Neural progenitor cell (in vitro differentiated cells): Measurements from ENCODE around the gene EIF2B2. TPM values are rescaled to one million over a fixed set of nuclear protein-coding genes. Genes with fewer than 3 reads are reported as not detected.

Experiments used
- DNase-seq: peaks from one replicate; pipeline ENCODE4 v3.0.0-alpha.2; 2016; ENCODE audit warnings: low spot score
- H2AFZ ChIP-seq: fragments of 200-600 bp; sonication (generic); replicated peaks from 2 replicates; pipeline ENCODE4 v1.6.1; 2016; ENCODE audit warnings: antibody characterized with exemption
- H3F3A ChIP-seq: fragments of 200-600 bp; sonication (generic); 2 replicates; pipeline ENCODE4 v1.6.1; 2016; ENCODE audit warnings: antibody characterized with exemption, low read depth
- H3K27ac ChIP-seq: fragments of 200-600 bp; sonication (generic); 2 replicates; pipeline ENCODE4 v1.5.1; 2016; ENCODE audit warnings: mild to moderate bottlenecking
- H3K27me3 ChIP-seq: fragments of 200-600 bp; sonication (generic); 2 replicates; pipeline ENCODE4 v1.6.1; 2016; ENCODE audit warnings: mild to moderate bottlenecking, moderate library complexity
- H3K36me3 ChIP-seq: fragments of 200-600 bp; sonication (generic); 2 replicates; pipeline ENCODE4 v1.5.1; 2016
- H3K4me1 ChIP-seq: fragments of 200-600 bp; sonication (generic); 2 replicates; pipeline ENCODE4 v1.6.1; 2016; ENCODE audit warnings: mixed run types
- H3K4me2 ChIP-seq: fragments of 200-600 bp; sonication (generic); 2 replicates; pipeline ENCODE4 v1.6.1; 2016
- H3K4me3 ChIP-seq: fragments of 200-600 bp; sonication (generic); 2 replicates; pipeline ENCODE4 v1.5.1; 2016
- H3K79me2 ChIP-seq: fragments of 200-600 bp; sonication (generic); 2 replicates; pipeline ENCODE4 v1.6.1; 2016; ENCODE audit warnings: low read depth
- H3K9ac ChIP-seq: fragments of 200-600 bp; sonication (generic); 2 replicates; pipeline ENCODE4 v1.6.1; 2016
- H3K9me3 ChIP-seq: fragments of 200-600 bp; sonication (generic); 2 replicates; pipeline ENCODE4 v1.5.1; 2016; ENCODE audit warnings: low read depth
- H4K20me1 ChIP-seq: fragments of 200-600 bp; sonication (generic); 2 replicates; pipeline ENCODE4 v1.6.1; 2016; ENCODE audit warnings: low read depth
- H3K27ac Mint-ChIP-seq: 3 replicates; pipeline ENCODE4 v1.8.0; 2021; ENCODE audit warnings: mixed read lengths
- H3K27me3 Mint-ChIP-seq: 2 replicates; pipeline ENCODE4 v1.8.0; 2022; ENCODE audit warnings: low read depth, mild to moderate bottlenecking, inconsistent platforms, moderate library complexity, mixed read lengths; ENCODE audit not compliant: insufficient read depth
- H3K36me3 Mint-ChIP-seq: 3 replicates; pipeline ENCODE4 v1.8.0; 2021; ENCODE audit warnings: mixed read lengths
- H3K4me1 Mint-ChIP-seq: 3 replicates; pipeline ENCODE4 v1.8.0; 2021; ENCODE audit warnings: mixed read lengths
- H3K4me3 Mint-ChIP-seq: 3 replicates; pipeline ENCODE4 v1.8.0; 2021; ENCODE audit warnings: mild to moderate bottlenecking, moderate library complexity, mixed read lengths
- H3K9me3 Mint-ChIP-seq: 3 replicates; pipeline ENCODE4 v1.8.0; 2020; ENCODE audit warnings: mixed read lengths
- CTCF ChIP-seq: fragments of 200-600 bp; sonication (generic); IDR thresholded peaks from 2 replicates; pipeline ENCODE4 v1.5.1; 2017; ENCODE audit warnings: antibody characterized with exemption, mild to moderate bottlenecking
- EZH2 ChIP-seq: fragments of 200-600 bp; sonication (generic); IDR thresholded peaks from 2 replicates; pipeline ENCODE4 v1.6.1; 2017; ENCODE audit warnings: antibody characterized with exemption, mild to moderate bottlenecking, moderate library complexity
- EZH2phosphoT487 ChIP-seq: fragments of 200-600 bp; sonication (generic); IDR thresholded peaks from 2 replicates; pipeline ENCODE4 v1.6.1; 2017; ENCODE audit warnings: antibody characterized with exemption
- total RNA-seq: library from RNA; depleted of rRNA; stranded (reverse); fragments of >200 nt; gene quantifications from 2 replicates; pipeline ENCODE4 v1.2.3, GENCODE V29; 2015; ENCODE audit warnings: low replicate concordance

Gene EIF2B2
- total RNA-seq, 1 donor from 2014 or later: 26.9 TPM

GRCh38 chr14:75022655-75023054, 19.9 kb downstream of the EIF2B2 start:
- H3K27ac ChIP-seq: no peak overlapping the region
- no peak overlapping the region for H3K4me2 ChIP-seq
- H3K36me3 ChIP-seq: no peaks in the 10 kb centered on the region
- no peak overlapping the region for H2AFZ ChIP-seq
- H3K4me3 ChIP-seq: no peak overlapping the region
- H3K4me1 Mint-ChIP-seq: no peaks in the 10 kb centered on the region
- no peaks in the 10 kb centered on the region for H3K9me3 Mint-ChIP-seq
- no peaks in the 10 kb centered on the region for H3K79me2 ChIP-seq
- H3K4me3 Mint-ChIP-seq: no peak overlapping the region
- no peak overlapping the region for H3K9ac ChIP-seq
- no peak overlapping the region for H3K27ac Mint-ChIP-seq
- H3K9me3 ChIP-seq: no peaks in the 10 kb centered on the region
- H3F3A ChIP-seq: no peaks in the 10 kb centered on the region
- H3K27me3 Mint-ChIP-seq: no peaks in the 10 kb centered on the region
- H3K4me1 ChIP-seq: no peaks in the 10 kb centered on the region
- H4K20me1 ChIP-seq: no peaks in the 10 kb centered on the region
- TF ChIP-seq EZH2 (no peak), CTCF (peak; percentile 54), EZH2phosphoT487 (no peak)
- peaks cover 10% of the 10 kb centered on the region for H3K36me3 Mint-ChIP-seq
- H3K27me3 ChIP-seq: no peaks in the 10 kb centered on the region
- peak; percentile 60 for DNase-seq

DNA sequence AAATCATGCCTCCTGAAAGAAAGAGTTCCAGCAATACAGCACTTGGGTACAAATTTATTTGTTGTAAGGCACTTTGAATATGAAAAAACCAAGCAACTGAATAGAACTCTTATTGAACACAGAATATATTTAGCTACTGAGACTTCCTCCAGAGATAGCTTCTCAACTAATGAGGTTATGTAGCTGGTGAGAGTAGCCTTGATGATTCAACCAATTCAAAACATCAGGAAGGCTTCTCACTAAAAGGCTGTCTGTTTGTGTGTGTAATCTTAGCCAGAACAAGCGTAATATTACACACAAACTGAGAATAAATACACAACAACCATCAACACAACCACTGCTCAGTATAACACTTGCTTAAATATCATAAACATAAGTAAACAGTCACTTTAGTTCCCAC, 20.4 kb downstream of the EIF2B2 start:
- DNase-seq: no peak
- H3F3A ChIP-seq: no peaks in the 10 kb centered on the region
- Mint-ChIP-seq H3K4me3 (no peak overlapping the region), H3K36me3 (peaks cover 10% of the 10 kb centered on the region), H3K27ac (no peak overlapping the region), H3K9me3 (no peaks in the 10 kb centered on the region), H3K4me1 (no peaks in the 10 kb centered on the region), H3K27me3 (no peaks in the 10 kb centered on the region)
- H3K79me2 ChIP-seq: no peaks in the 10 kb centered on the region
- H2AFZ ChIP-seq: no peak overlapping the region
- no peak overlapping the region for H3K4me3 ChIP-seq
- H3K4me2 ChIP-seq: no peak overlapping the region
- TF ChIP-seq EZH2: no peak
- no peak for TF ChIP-seq CTCF
- no peak for TF ChIP-seq EZH2phosphoT487
- no peaks in the 10 kb centered on the region for H3K36me3 ChIP-seq
- no peaks in the 10 kb centered on the region for H4K20me1 ChIP-seq
- H3K9me3 ChIP-seq: no peaks in the 10 kb centered on the region
- H3K4me1 ChIP-seq: no peaks in the 10 kb centered on the region
- no peak overlapping the region for H3K9ac ChIP-seq
- no peak overlapping the region for H3K27ac ChIP-seq
- H3K27me3 ChIP-seq: no peaks in the 10 kb centered on the region

DNA sequence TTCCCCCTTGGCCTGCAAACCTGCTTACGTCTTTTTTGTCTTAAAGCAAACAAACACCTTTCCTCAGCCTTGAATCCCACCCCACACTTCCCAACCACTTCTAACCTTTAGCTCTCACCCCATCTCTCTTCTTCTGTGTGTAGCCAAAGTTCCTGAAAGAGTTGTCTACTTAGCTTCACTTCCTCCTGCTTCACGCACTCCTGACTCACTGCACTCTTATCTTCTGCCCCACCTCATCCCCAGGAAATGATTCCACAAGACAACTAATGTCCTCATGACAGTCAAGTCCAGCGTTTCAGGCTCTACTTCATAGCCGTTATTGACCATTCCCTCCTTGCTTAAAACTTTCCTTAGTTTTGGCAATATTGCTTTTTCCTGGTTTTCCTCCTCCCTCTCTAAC, 22.4 kb downstream of the EIF2B2 start:
- TF ChIP-seq CTCF: no peak
- no peak for TF ChIP-seq EZH2
- no peak overlapping the region for H3K4me3 ChIP-seq
- no peaks in the 10 kb centered on the region for H3K27me3 ChIP-seq
- no peaks in the 10 kb centered on the region for H3K27me3 Mint-ChIP-seq
- DNase-seq: no peak
- no peaks in the 10 kb centered on the region for H3K9me3 ChIP-seq
- H4K20me1 ChIP-seq: no peaks in the 10 kb centered on the region
- no peak overlapping the region for H3K4me2 ChIP-seq
- no peaks in the 10 kb centered on the region for H3K36me3 ChIP-seq
- H3F3A ChIP-seq: no peaks in the 10 kb centered on the region
- no peaks in the 10 kb centered on the region for H3K79me2 ChIP-seq
- H3K27ac Mint-ChIP-seq: no peak overlapping the region
- no peak overlapping the region for H3K27ac ChIP-seq
- no peaks in the 10 kb centered on the region for H3K4me1 ChIP-seq
- no peak overlapping the region for H3K9ac ChIP-seq
- H3K36me3 Mint-ChIP-seq: peaks cover 8% of the 10 kb centered on the region
- H3K4me3 Mint-ChIP-seq: no peak overlapping the region
- H3K9me3 Mint-ChIP-seq: no peaks in the 10 kb centered on the region
- no peaks in the 10 kb centered on the region for H3K4me1 Mint-ChIP-seq
- H2AFZ ChIP-seq: no peak overlapping the region

DNA sequence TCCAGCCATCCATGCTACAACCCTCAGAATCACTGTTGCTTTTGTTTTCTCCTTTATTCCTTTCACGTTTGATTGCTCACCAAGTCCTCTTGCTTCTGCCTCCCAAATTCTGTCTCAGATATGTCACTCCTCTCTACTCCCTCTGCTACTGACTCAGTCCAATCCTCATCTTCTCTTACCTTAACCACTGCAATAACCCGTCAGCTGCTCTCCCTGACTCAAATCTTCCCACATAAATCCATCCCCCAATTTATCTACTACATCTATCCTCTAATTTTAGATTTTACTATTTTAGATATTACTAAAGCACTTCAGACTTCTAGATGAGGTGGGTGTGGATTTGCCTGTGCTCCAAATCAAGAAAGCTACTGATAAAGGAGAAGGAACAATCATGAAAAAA, 23.2 kb downstream of the EIF2B2 start:
- no peaks in the 10 kb centered on the region for H3K9me3 ChIP-seq
- Mint-ChIP-seq H3K4me1 (no peaks in the 10 kb centered on the region), H3K27me3 (no peaks in the 10 kb centered on the region), H3K9me3 (no peaks in the 10 kb centered on the region), H3K4me3 (no peak overlapping the region), H3K36me3 (peaks cover 6% of the 10 kb centered on the region), H3K27ac (no peak overlapping the region)
- H3K36me3 ChIP-seq: peaks cover 4% of the 10 kb centered on the region
- no peaks in the 10 kb centered on the region for H3K4me1 ChIP-seq
- H3K4me2 ChIP-seq: no peak overlapping the region
- DNase-seq: no peak
- no peaks in the 10 kb centered on the region for H3F3A ChIP-seq
- H2AFZ ChIP-seq: no peak overlapping the region
- no peaks in the 10 kb centered on the region for H3K27me3 ChIP-seq
- H3K4me3 ChIP-seq: no peak overlapping the region
- no peak overlapping the region for H3K27ac ChIP-seq
- no peak for TF ChIP-seq CTCF
- no peak for TF ChIP-seq EZH2phosphoT487
- TF ChIP-seq EZH2: no peak
- H4K20me1 ChIP-seq: no peaks in the 10 kb centered on the region
- no peaks in the 10 kb centered on the region for H3K79me2 ChIP-seq
- no peak overlapping the region for H3K9ac ChIP-seq
